IPS DF 6.9 (cell line): Measurements from ENCODE around the gene TIMM29.

Experiments
- DNase-seq: peaks from one replicate; pipeline ENCODE4 v3.0.0-alpha.2; 2013; ENCODE audit warnings: low read depth, low spot score
- H3K27ac ChIP-seq: one replicate; pipeline ENCODE4 v1.5.1; 2013; ENCODE audit warnings: low read length, control low read depth
- H3K27me3 ChIP-seq: 2 replicates; pipeline ENCODE4 v1.6.1; 2013; ENCODE audit warnings: mild to moderate bottlenecking, low read length; ENCODE audit not compliant: control insufficient read depth, insufficient read depth
- H3K36me3 ChIP-seq: 2 replicates; pipeline ENCODE4 v1.6.1; 2013; ENCODE audit warnings: low read length; ENCODE audit not compliant: control insufficient read depth, insufficient read depth
- H3K4me1 ChIP-seq: 2 replicates; pipeline ENCODE4 v1.6.1; 2013; ENCODE audit warnings: low read length; ENCODE audit not compliant: control insufficient read depth, insufficient read depth
- H3K4me3 ChIP-seq: 2 replicates; pipeline ENCODE4 v1.5.1; 2013; ENCODE audit warnings: mild to moderate bottlenecking, low read length
- H3K9me3 ChIP-seq: 2 replicates; pipeline ENCODE4 v1.6.1; 2013; ENCODE audit warnings: low read length, inconsistent platforms; ENCODE audit not compliant: control insufficient read depth, insufficient read depth
- WGBS: extraction: QIAGEN DNeasy Blood & Tissue Kit; methylation state at CpG from one replicate; pipeline ENCODE4 v1.1.7; 2013; ENCODE audit warnings: mixed read lengths, missing lambda C conversion rate; ENCODE audit not compliant: insufficient read length, insufficient coverage; 5-methylcytosine and 5-hydroxymethylcytosine counted together

TIMM29 gene

DNA sequence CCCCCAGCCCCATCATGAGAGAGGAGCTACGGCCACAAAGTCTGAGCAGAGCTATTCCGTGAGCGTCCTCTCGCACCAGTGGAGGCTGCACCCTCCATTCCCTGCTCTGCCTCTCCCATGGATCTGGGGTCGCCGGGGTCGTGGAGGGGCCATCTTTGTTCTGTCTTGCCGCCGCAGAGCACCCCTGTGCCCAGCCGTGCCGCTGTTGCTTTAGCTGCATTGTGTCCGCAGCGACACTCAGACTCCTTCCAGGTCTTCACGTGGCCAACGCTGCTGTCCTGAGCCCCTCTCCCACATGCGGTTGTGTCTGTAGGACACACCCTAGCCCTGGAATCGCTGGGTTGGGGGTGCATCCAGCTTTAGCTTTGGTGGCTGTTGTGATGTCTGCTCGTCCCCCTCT is 16.0 kb upstream of the TIMM29 start:
- H3K27ac ChIP-seq = no peak overlapping the region
- no peak overlapping the region for H3K4me3 ChIP-seq
- H3K27me3 ChIP-seq = no peaks in the 10 kb centered on the region
- no peaks in the 10 kb centered on the region for H3K9me3 ChIP-seq
- no peaks in the 10 kb centered on the region for H3K4me1 ChIP-seq
- no peak for DNase-seq
- WGBS = no CpG with 5 or more reads among the region's 18 CpGs
- peaks cover 34% of the 10 kb centered on the region for H3K36me3 ChIP-seq

DNA sequence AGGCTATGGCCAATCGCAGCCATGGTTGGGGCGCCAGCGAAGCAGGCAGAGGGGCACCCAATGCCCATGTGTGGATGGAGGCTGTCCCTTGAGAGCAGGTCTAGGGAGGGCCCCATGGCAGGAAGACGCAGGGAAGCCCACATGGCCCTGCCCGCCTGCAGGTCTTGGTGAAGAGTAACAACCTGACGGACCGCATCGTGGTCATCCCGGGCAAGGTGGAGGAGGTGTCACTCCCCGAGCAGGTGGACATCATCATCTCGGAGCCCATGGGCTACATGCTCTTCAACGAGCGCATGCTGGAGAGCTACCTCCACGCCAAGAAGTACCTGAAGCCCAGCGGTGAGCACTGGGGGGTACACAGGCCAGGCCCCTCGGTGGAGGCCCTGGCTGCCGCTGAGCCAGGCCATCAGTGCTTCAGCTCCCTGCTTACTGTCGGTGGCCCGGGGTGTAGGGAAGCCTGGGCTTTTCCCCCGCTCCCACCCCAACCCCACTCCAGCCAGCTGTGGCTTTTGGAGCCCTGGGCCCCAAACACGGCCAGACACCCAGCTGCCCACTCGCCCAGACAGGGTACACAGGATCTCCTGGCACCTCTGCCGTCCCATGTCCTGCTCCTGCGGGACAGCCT is 14.8 kb upstream of the TIMM29 start:
- peaks cover 28% of the 10 kb centered on the region for H3K36me3 ChIP-seq
- no peaks in the 10 kb centered on the region for H3K4me1 ChIP-seq
- no peaks in the 10 kb centered on the region for H3K27me3 ChIP-seq
- WGBS = no CpG with 5 or more reads among the region's 24 CpGs
- H3K4me3 ChIP-seq = no peak overlapping the region
- H3K9me3 ChIP-seq = no peaks in the 10 kb centered on the region
- DNase-seq = no peak
- H3K27ac ChIP-seq = no peak overlapping the region

DNA sequence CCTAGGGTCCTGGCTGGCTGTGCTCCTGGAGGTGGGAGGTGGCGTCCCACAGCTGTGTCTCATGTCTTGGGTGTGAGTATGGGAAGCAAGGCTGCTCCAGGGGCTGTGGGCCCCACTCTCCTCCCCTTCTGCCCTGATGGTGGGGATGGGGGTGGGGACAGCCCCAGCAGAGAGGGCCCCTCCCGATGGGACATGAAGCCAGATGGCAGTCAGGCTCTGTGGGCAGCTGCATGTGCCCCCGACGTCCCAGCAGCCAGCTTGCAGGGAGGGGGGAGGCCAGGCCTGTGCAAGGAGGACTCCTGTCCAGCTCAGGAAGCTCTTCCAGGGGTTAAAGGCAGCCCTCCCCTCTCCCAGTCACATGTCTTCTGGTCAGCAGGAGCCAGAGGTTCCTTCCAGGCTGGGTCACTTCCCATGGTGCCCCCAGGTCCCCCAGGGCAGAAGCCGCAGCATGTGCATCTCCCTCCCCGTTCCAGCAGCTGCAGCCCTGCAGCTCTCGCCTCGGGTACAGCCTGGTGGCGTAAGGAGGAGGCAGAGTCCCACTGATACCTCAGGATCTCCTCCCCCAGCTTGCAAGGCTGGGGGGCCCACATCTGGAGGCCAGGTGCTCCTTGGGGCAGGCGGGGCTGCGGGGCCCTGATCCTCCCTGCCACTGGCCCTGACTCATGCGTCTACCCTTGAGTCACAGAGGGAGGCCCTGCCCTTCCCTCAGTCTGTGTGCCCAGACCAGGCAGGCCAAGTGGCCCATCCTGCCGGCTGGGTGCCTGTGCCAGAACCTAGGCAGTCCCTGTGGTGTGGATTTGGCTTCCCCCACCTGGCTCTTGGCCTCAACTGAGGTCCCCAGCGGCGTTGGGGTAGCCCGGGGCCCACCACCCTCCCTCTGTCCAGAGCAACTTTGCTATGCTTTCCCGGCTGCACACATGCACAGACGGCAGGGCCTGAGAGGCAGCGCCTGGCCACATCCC is 13.2 kb upstream of the TIMM29 start:
- no peak for DNase-seq

DNA sequence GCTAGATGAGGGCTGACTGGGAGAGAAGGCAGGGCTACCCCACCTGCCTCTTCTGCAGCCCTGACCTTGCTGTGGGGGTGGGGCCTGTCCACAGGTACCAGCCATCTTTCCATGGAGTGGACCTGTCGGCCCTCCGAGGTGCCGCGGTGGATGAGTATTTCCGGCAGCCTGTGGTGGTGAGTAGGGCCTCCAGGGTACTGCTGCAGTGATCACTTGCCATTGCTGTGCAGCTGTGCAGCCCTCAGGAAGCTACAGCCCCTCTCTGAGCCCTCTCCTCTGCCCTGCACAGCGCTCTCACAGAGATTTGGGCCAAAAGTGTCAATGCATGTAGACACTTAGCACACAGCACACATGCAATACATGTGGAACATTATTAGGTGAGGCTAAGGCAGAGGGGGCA is 12.0 kb upstream of the TIMM29 start:
- Histone ChIP-seq H3K9me3 (no peaks in the 10 kb centered on the region), H3K36me3 (peaks cover 43% of the 10 kb centered on the region), H3K4me1 (no peaks in the 10 kb centered on the region; the same call in 1 of the 2 replicates), H3K27me3 (no peaks in the 10 kb centered on the region), H3K4me3 (no peak overlapping the region; the same call in 1 of the 2 replicates), H3K27ac (no peak overlapping the region)
- WGBS = no CpG with 5 or more reads among the region's 6 CpGs
- no peak for DNase-seq

More for the DNA sequence above, 13.2 kb upstream of the TIMM29 start:
- H3K27ac ChIP-seq = no peak overlapping the region
- no peaks in the 10 kb centered on the region for H3K9me3 ChIP-seq
- no peaks in the 10 kb centered on the region for H3K27me3 ChIP-seq
- no peaks in the 10 kb centered on the region for H3K4me1 ChIP-seq
- WGBS = no CpG with 5 or more reads among the region's 19 CpGs
- H3K36me3 ChIP-seq = peaks cover 38% of the 10 kb centered on the region
- H3K4me3 ChIP-seq = no peak overlapping the region

DNA sequence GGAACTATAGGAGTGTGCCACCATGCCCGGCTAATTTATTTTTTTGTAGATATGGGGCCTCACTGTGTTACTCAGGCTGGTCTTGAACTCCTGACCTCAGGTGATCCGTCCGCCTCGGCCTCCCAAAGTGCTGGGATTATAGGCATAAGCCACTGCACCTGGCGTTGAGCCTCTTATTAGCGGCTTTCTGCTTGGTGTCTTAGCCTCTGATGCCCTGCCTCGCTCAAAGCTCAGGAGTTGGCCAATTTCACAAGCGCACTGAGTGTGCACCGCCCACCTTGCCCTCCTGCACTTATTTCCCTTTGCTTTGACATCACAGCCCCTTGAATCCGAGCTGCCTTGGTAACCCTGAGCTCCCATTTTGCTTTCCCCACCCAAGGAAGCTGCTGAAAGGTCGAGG is 10.3 kb upstream of the TIMM29 start:
- Histone ChIP-seq H3K4me1 (no peaks in the 10 kb centered on the region; the same call in 1 of the 2 replicates), H3K9me3 (no peaks in the 10 kb centered on the region), H3K27ac (no peak overlapping the region), H3K27me3 (no peaks in the 10 kb centered on the region), H3K4me3 (no peak overlapping the region; the same call in 1 of the 2 replicates), H3K36me3 (peaks cover 41% of the 10 kb centered on the region)
- whole genome bisulfite sequencing = no CpG with 5 or more reads among the region's 11 CpGs
- no peak for DNase-seq

DNA sequence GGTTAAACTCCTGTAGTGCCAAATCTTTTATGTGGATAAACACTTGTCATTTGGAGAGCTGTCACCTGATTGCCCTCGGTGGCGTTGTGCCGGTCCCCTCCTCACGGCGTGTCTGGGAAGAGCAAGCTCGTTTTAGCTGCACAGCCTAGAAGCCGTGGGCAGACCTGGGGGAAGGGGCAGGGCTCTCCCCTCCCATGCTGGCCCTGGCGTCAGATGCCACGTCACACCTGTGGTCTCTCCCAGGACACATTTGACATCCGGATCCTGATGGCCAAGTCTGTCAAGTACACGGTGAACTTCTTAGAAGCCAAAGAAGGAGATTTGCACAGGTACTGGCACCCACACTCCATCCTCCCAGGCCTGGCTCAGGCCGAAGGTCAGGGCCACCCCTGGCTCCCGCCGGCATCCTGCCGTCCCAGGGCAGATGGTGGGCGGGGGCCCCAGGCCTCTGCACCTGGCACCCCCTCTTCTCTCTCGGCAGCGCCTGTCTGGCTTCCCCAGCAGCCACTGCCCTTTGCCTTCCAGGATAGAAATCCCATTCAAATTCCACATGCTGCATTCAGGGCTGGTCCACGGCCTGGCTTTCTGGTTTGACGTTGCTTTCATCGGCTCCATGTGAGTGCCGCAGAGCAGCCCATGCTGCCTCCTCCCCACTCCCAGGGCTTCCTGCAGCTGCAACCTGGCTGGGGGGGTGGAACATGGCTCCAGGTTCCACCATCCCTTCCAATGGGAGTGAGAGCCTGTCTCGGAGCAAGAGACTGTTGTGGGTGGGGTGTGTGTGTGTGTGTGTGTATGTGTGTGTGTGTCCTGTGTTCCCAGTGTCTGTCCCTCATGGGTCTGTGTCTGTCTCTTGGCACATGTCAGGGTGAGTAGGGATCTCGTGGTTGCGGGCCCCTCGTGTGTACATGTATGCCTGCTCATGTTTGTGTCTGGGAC is 9.0 kb upstream of the TIMM29 start:
- no peaks in the 10 kb centered on the region for H3K9me3 ChIP-seq
- no peaks in the 10 kb centered on the region for H3K27me3 ChIP-seq
- H3K27ac ChIP-seq = no peak overlapping the region
- H3K36me3 ChIP-seq = peaks cover 45% of the 10 kb centered on the region
- no CpG with 5 or more reads among the region's 26 CpGs for WGBS
- no peak for DNase-seq
- no peaks in the 10 kb centered on the region; the same call in 1 of the 2 replicates for H3K4me1 ChIP-seq
- no peak overlapping the region for H3K4me3 ChIP-seq

DNA sequence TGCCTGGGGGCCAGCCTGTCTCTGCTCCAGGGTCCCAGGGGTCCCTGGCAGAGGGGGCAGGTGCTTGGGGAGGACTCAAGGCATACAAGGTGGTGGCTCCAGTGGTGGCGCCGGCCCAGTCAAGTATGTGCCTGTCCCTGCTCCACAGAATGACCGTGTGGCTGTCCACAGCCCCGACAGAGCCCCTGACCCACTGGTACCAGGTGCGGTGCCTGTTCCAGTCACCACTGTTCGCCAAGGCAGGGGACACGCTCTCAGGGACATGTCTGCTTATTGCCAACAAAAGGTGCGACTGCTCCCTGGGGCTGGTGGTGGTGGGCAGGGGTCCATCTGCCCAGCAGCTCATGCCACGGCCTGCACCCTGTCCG is 8.3 kb upstream of the TIMM29 start:
- WGBS = no CpG with 5 or more reads among the region's 10 CpGs
- H3K4me1 ChIP-seq = no peaks in the 10 kb centered on the region; the same call in 1 of the 2 replicates
- no peaks in the 10 kb centered on the region for H3K27me3 ChIP-seq
- no peaks in the 10 kb centered on the region for H3K9me3 ChIP-seq
- no peak overlapping the region for H3K4me3 ChIP-seq
- no peak for DNase-seq
- H3K36me3 ChIP-seq = peaks cover 42% of the 10 kb centered on the region
- no peak overlapping the region for H3K27ac ChIP-seq

DNA sequence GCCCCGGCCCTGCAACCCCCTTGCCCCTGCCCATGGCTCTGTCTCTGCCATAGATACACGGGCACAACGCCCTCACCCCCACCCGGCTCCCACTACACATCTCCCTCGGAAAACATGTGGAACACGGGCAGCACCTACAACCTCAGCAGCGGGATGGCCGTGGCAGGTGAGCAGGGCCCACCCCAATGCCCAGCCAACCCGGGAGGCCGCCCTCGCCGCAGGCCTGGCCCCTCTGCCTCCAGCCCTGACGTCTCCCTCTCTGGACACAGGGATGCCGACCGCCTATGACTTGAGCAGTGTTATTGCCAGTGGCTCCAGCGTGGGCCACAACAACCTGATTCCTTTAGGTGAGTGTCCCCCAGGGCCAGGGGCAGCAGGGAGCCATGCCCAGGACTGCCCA is 7.8 kb upstream of the TIMM29 start:
- DNase-seq = no peak
- H3K36me3 ChIP-seq = peaks cover 43% of the 10 kb centered on the region
- no peaks in the 10 kb centered on the region; the same call in 1 of the 2 replicates for H3K4me1 ChIP-seq
- H3K27ac ChIP-seq = no peak overlapping the region
- H3K27me3 ChIP-seq = no peaks in the 10 kb centered on the region
- H3K9me3 ChIP-seq = no peaks in the 10 kb centered on the region
- H3K4me3 ChIP-seq = no peak overlapping the region
- WGBS = no CpG with 5 or more reads among the region's 16 CpGs

DNA sequence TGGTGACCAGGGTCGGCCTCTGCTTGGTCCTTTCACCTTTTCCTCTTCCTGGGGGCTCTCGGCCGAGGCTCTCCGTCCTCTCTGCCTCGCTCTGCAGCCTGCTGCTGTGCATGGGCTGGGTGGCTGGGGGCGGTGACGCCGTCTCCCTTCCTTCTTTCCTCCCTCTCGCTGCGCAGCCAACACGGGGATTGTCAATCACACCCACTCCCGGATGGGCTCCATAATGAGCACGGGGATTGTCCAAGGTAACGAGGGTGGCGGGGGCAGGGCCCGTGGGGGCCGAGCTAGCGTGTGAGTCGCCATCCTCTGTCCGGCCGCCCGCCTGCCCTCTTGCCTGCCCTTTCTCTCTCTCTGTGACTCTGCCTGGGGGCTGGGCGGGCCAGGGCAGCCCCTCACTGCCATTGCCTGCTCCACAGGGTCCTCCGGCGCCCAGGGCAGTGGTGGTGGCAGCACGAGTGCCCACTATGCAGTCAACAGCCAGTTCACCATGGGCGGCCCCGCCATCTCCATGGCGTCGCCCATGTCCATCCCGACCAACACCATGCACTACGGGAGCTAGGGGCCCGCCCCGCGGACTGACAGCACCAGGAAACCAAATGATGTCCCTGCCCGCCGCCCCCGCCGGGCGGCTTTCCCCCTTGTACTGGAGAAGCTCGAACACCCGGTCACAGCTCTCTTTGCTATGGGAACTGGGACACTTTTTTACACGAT is 7.3 kb upstream of the TIMM29 start:
- Histone ChIP-seq H3K4me1 (no peaks in the 10 kb centered on the region; the same call in 1 of the 2 replicates), H3K9me3 (no peaks in the 10 kb centered on the region), H3K36me3 (peaks cover 43% of the 10 kb centered on the region), H3K27me3 (no peaks in the 10 kb centered on the region), H3K27ac (no peak overlapping the region), H3K4me3 (no peak overlapping the region)
- DNase-seq = no peak
- no CpG with 5 or more reads among the region's 43 CpGs for WGBS
